Mucosa of gallbladder (tissue), 1 donor: ENCODE data around the gene AKAP17A. TPM values are rescaled to one million over a fixed set of nuclear protein-coding genes. Genes with fewer than 3 reads are reported as not detected.
"Not testable (repeated sequence)": the region's sequence is repeated elsewhere in the genome, so short reads cannot be mapped to it uniquely, and the experiment has no call there.

Source experiments
- DNase-seq: peaks from one replicate; pipeline ENCODE4 v3.0.0-alpha.2; 2020; ENCODE audit warnings: low spot score
- total RNA-seq: library from RNA; stranded (reverse); gene quantifications from one replicate; pipeline ENCODE4 v1.2.1, GENCODE V29; 2021
- donor health status: DM: no; HTN: no; CAD: no.

AKAP17A gene, protein sequence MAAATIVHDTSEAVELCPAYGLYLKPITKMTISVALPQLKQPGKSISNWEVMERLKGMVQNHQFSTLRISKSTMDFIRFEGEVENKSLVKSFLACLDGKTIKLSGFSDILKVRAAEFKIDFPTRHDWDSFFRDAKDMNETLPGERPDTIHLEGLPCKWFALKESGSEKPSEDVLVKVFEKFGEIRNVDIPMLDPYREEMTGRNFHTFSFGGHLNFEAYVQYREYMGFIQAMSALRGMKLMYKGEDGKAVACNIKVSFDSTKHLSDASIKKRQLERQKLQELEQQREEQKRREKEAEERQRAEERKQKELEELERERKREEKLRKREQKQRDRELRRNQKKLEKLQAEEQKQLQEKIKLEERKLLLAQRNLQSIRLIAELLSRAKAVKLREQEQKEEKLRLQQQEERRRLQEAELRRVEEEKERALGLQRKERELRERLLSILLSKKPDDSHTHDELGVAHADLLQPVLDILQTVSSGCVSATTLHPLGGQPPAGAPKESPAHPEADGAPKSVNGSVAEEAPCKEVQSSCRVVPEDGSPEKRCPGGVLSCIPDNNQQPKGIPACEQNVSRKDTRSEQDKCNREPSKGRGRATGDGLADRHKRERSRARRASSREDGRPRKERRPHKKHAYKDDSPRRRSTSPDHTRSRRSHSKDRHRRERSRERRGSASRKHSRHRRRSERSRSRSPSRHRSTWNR
- 52.9 TPM for total RNA-seq

DNA sequence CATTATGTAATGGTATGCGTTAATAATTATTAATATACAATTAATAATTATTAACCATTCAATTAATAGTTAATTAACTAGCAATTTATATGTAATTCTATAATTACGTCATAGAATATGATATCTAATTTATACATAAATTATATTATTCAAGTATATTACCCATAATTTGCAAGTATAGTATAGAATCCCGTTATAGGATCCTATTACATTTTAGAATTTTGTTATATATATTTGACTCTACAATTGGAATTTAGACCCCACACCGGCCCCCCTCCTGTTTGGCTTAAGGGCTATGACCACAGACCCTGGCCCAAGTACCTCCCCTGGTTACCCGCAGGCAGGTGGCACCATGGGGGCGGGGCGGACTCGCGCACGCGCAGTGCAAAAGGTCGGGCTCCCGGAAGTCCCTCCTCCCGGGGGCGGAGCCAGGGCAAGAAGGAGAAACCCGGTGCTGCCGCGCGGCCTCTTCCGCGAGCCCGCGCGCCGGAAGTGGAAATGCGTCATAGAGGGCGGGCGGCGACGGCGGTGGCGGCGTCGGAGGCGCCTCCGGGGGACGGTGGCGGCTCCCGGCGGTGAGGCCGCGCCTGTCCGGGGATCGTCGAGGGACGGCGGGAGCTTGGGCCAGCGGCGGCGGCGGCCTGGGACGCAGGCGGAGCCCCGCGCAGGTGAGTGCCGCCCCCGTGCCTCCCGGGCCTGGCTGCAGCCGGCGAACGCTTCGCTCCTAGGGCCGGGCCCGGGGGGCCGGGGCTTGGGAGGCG lies at the start of gene AKAP17A:
Gene AKAP17A, plus strand, starts transcription at position 503 of the 761 bp plus-strand sequence. CDS start 1,859 bp downstream, outside the sequence.
- DNase-seq: peak; percentile 96

DNA sequence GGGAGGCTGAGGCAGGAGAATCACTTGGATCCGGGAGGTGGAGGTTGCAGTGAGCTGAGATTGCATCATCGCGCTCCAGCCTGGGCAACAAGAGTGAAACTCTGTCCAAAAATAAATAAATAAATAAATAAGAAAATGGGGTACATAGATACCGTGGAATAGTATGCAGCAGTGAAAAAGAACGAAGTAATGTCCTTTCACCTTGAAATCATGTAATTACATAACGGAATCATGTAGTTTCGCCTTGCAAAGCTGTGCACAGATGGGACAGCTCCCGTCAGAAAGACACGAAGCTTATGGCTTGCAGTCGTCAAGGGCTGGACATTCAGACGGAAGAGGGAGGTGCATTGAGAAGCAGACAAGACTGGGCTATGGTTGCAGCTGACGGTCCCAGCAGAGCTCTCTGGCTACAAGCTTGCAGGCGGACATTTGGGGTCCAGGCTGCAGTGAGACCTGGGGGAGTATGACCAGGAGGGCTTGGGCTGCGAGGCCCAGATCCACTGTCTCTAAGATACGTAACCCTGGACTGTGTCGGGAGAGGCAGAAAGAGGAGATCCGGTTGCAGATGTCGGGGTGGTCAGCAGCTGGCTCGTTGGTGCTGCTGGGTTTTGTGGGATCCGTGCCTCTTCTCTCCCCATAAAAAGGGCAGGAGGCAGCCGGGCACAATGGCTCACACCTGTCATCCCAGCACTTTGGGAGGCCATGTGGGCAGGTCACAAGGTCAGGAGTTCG lies 48.2 kb upstream of the AKAP17A start:
- DNase-seq: peak; percentile 4

DNA sequence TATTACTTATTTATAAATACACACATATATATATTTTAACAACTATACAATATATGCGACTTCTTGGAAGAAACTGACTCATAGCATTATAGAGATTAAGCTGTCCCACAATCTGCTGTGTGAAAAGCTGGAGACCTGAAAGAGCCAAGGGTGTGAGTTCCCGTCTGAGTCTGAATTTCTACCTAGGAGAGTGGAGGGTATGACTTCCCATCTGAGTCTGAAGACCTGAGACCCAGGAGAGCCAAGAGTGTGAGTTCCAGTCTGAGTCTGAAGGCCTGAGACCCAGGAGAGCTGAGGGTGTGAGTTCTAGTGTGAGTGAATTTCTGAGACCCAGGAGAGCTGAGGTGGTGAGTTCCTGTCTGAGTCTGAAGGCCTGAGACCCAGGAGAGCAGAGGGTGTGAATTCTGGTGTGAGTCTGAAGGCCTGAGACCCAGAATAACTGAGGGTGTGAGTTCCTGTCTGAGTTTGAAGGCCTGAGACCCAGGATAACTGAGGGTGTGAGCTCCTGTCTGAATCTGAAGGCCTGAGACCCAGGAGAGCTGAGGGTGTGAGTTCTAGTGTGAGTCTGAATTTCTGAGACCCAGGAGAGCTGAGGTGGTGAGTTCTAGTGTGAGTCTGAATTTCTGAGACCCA lies 45.5 kb upstream of the AKAP17A start:
- no peak for DNase-seq

GRCh38 chrX:1546691-1547251 lies 44.6 kb upstream of the AKAP17A start:
- no peak for DNase-seq

DNA sequence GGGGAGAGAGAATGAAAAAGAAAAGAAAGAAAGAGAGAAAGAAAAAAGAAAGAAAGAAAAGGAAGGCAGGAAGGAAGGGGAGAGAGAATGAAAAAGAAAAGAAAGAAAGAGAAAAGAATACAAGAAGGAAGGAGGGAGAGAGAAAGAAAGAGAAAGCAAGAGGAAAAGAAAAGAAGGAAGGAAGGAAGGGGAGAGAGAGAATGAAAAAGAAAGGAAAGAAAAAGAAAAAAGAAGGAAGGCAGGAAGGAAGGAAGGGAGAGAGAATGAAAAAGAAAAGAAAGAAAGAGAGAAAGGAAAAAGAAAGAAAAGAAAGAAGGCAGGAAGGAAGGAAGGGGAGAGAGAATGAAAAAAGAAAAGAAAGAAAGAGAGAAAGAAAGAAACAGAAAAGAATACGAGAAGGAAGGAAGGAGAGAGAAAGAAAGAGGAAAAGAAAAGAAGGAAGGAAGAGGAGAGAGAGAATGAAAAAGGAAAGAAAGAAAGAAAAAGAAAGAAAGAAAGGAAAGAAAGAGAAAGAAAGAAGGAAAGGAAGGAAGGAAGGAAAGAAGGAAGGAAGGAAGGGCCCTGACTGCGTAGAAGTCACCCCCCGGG lies 39.4 kb upstream of the AKAP17A start:
- DNase-seq: no peak

- DNase-seq: no peak
These were observed 36.8 kb upstream of the AKAP17A start for GRCh38 chrX:1554469-1555210.

- DNase-seq: no peak
These were observed 36.0 kb upstream of the AKAP17A start for GRCh38 chrX:1555370-1555769.

- not testable (repeated sequence) for DNase-seq
These were observed 34.0 kb upstream of the AKAP17A start for GRCh38 chrX:1557442-1557841.

DNA sequence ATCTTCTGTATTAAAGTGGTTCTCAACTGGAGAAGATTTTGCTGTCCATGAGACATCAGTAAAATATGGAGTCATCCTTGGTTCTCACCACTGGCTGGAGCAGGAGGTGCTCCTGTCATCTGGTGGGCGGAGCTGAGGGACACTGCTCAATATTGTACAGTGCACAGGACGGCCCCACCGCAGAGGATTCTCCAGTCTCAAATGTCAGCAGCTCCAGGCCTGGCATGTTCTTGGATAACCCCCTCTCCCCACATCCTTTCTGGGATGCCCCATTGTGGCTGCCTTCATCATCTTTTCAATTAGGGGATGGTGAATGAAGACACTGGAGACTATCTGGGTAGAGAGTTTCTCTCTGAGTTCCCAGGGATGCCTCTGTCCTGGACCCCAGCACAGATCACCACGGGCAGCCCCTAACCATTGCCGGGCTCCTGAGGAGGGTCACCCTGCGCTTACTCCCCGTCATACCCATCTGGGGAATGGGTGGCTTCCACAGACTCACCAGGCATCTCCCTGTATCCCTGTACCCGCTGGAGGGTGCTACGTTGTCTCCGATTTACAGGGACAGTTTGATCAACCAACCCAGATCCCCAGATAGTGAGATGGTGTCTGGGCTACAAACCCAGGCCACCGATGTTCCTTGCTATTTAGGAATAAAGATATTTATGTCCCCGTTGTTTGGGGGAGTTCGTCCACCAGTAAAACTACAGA lies 32.5 kb upstream of the AKAP17A start:
- DNase-seq: no peak

GRCh38 chrX:1561164-1561563 lies 30.2 kb upstream of the AKAP17A start:
- no peak for DNase-seq

DNA sequence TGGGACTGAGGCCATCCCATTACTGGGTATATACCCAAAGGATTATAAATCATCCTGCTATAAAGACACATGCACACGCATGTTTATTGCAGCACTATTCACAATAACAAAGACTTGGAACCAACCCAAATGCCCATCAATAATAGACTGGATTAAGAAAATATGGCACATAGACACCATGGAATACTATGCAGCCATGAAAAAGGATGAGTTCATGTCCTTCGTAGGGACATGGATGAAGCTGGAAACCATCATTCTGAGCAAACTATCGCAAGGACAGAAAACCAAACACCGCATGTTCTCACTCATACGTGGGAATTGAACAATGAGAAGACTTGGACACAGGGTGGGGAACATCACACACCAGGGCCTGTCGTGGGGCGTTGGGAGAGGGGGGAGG lies 27.3 kb upstream of the AKAP17A start:
- DNase-seq: not testable (repeated sequence)

- no peak for DNase-seq
These were observed 26.4 kb upstream of the AKAP17A start for GRCh38 chrX:1564750-1565683.

GRCh38 chrX:1574181-1574580 lies 17.2 kb upstream of the AKAP17A start:
- DNase-seq: not testable (repeated sequence)

- DNase-seq: no peak
These were observed 15.0 kb upstream of the AKAP17A start for GRCh38 chrX:1576201-1576992.

GRCh38 chrX:1577845-1578244 lies 13.6 kb upstream of the AKAP17A start:
- no peak for DNase-seq

- no peak for DNase-seq
These were observed 12.8 kb upstream of the AKAP17A start for GRCh38 chrX:1578511-1579173.

DNA sequence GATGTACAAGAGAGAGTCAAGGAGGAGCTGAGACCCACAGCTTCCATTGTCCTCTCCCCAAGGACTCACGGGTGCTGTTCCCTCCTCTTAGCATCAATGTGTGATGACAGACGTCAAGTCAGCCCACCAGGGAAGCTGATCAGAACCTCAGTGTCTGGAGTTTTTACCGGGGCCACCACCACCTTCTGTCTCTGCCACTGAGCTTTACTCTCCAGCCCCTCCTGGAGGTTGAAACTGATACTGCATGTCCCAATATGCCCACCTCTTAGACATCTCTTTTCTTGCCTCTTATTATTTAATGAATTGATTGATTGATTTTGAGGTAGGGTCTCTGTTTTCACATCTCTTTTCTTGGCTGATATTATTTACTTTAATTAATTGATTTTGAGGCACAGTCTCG lies 10.3 kb upstream of the AKAP17A start:
- peak; percentile 54 for DNase-seq
